ENCODE results near the gene MATK. TPM values are rescaled to one million over a fixed set of nuclear protein-coding genes. Genes with fewer than 3 reads are reported as not detected.

The MATK gene
- total and polyA plus RNA-seq, 4 donors: 0.78 to 7.0 (median 1.8) TPM

DNA sequence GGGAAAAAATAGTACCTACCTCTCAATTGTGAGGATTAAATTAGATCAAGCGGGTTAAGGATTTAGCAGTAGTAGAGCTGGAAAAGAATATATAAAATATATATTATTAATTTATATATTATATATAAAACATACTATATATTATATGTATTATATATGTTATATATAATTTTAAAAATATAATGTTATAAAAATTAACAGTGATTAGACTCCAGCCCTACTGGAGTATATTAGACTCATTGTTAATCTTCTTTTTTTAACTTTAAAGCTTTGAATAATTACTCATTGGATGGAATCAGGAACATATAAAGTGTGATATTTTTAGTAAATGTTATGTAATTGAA, 24.1 kb downstream of the MATK start:
- Histone ChIP-seq H3K9me3 (ENCODE audit: control insufficient read depth in 4 of 4, low read length in 3 of 4) (no peaks in the 10 kb centered on the region), H3K36me3 (ENCODE audit: control insufficient read depth in 4 of 4, insufficient read depth in 3 of 4, low read depth in 1 of 4, low read length in 3 of 4) (peaks cover 0 to 18% (median 7%) of the 10 kb centered on the region in 4 donors), H3K27ac (ENCODE audit: low read depth in 1 of 2, low read length in 2 of 2) (peak overlapping the region; percentile 94 to 100), H3K4me1 (ENCODE audit: control insufficient read depth in 4 of 4, insufficient read depth in 4 of 4, low read length in 3 of 4) (peaks cover 5 to 22% (median 14%) of the 10 kb centered on the region in 4 donors), H3K27me3 (ENCODE audit: control insufficient read depth in 4 of 4, insufficient read depth in 4 of 4, low read length in 3 of 4) (no peaks in the 10 kb centered on the region), H3K4me3 (ENCODE audit: low read depth in 1 of 3, low read length in 3 of 3) (no peak overlapping the region), H3K9ac (ENCODE audit: low read depth in 1 of 2, low read length in 2 of 2) (no peak overlapping the region)
- TF ChIP-seq FOXA1 (IDR thresholded peaks at IDR 0.05): no peak
- TF ChIP-seq TAF1 (conservative IDR thresholded peaks at IDR 0.05): no peak
- no peak for TF ChIP-seq RAD21 (IDR thresholded peaks at IDR 0.05)
- TF ChIP-seq, protein P1, sequence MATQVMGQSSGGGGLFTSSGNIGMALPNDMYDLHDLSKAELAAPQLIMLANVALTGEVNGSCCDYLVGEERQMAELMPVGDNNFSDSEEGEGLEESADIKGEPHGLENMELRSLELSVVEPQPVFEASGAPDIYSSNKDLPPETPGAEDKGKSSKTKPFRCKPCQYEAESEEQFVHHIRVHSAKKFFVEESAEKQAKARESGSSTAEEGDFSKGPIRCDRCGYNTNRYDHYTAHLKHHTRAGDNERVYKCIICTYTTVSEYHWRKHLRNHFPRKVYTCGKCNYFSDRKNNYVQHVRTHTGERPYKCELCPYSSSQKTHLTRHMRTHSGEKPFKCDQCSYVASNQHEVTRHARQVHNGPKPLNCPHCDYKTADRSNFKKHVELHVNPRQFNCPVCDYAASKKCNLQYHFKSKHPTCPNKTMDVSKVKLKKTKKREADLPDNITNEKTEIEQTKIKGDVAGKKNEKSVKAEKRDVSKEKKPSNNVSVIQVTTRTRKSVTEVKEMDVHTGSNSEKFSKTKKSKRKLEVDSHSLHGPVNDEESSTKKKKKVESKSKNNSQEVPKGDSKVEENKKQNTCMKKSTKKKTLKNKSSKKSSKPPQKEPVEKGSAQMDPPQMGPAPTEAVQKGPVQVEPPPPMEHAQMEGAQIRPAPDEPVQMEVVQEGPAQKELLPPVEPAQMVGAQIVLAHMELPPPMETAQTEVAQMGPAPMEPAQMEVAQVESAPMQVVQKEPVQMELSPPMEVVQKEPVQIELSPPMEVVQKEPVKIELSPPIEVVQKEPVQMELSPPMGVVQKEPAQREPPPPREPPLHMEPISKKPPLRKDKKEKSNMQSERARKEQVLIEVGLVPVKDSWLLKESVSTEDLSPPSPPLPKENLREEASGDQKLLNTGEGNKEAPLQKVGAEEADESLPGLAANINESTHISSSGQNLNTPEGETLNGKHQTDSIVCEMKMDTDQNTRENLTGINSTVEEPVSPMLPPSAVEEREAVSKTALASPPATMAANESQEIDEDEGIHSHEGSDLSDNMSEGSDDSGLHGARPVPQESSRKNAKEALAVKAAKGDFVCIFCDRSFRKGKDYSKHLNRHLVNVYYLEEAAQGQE (IDR thresholded peaks at IDR 0.05): no peak
- TF ChIP-seq HNF4A (conservative IDR thresholded peaks at IDR 0.05): no peak
- no peak for TF ChIP-seq JUND (IDR thresholded peaks at IDR 0.05)
- TF ChIP-seq EGR1 (IDR thresholded peaks at IDR 0.05; ENCODE audit: low read depth in 2 of 2): no peak
- TF ChIP-seq YY1 (IDR thresholded peaks at IDR 0.05): no peak
- TF ChIP-seq, protein P2, sequence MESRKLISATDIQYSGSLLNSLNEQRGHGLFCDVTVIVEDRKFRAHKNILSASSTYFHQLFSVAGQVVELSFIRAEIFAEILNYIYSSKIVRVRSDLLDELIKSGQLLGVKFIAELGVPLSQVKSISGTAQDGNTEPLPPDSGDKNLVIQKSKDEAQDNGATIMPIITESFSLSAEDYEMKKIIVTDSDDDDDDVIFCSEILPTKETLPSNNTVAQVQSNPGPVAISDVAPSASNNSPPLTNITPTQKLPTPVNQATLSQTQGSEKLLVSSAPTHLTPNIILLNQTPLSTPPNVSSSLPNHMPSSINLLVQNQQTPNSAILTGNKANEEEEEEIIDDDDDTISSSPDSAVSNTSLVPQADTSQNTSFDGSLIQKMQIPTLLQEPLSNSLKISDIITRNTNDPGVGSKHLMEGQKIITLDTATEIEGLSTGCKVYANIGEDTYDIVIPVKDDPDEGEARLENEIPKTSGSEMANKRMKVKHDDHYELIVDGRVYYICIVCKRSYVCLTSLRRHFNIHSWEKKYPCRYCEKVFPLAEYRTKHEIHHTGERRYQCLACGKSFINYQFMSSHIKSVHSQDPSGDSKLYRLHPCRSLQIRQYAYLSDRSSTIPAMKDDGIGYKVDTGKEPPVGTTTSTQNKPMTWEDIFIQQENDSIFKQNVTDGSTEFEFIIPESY (IDR thresholded peaks at IDR 0.05): no peak
- TF ChIP-seq, protein P3, sequence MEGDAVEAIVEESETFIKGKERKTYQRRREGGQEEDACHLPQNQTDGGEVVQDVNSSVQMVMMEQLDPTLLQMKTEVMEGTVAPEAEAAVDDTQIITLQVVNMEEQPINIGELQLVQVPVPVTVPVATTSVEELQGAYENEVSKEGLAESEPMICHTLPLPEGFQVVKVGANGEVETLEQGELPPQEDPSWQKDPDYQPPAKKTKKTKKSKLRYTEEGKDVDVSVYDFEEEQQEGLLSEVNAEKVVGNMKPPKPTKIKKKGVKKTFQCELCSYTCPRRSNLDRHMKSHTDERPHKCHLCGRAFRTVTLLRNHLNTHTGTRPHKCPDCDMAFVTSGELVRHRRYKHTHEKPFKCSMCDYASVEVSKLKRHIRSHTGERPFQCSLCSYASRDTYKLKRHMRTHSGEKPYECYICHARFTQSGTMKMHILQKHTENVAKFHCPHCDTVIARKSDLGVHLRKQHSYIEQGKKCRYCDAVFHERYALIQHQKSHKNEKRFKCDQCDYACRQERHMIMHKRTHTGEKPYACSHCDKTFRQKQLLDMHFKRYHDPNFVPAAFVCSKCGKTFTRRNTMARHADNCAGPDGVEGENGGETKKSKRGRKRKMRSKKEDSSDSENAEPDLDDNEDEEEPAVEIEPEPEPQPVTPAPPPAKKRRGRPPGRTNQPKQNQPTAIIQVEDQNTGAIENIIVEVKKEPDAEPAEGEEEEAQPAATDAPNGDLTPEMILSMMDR (IDR thresholded peaks at IDR 0.05; ENCODE audit: low read depth, low read length, missing input control): no peak
- TF ChIP-seq SP1 (IDR thresholded peaks at IDR 0.05): no peak
- TF ChIP-seq, protein P4, sequence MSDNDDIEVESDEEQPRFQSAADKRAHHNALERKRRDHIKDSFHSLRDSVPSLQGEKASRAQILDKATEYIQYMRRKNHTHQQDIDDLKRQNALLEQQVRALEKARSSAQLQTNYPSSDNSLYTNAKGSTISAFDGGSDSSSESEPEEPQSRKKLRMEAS (IDR thresholded peaks at IDR 0.05): no peak
- TF ChIP-seq RXRA (IDR thresholded peaks at IDR 0.05): no peak
- no peak for TF ChIP-seq GABPA (IDR thresholded peaks at IDR 0.05 in 1 of 2, conservative IDR thresholded peaks at IDR 0.05 in 1 of 2)
- TF ChIP-seq, protein P5, sequence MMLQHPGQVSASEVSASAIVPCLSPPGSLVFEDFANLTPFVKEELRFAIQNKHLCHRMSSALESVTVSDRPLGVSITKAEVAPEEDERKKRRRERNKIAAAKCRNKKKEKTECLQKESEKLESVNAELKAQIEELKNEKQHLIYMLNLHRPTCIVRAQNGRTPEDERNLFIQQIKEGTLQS (IDR thresholded peaks at IDR 0.05): no peak
- TF ChIP-seq HNF4G (IDR thresholded peaks at IDR 0.05): no peak
- 75% methylated on average over 1 of the region's 1 CpG for WGBS
- no peak for DNase-seq (ENCODE audit: low spot score)
